Astrocyte (in vitro differentiated cells and primary cell): ENCODE results near the gene IFIT2.

Experiments
- CTCF ChIP-seq: IDR thresholded peaks from 2 replicates; pipeline ENCODE4 v1.5.1; 2011; ENCODE audit warnings: low read depth, mild to moderate bottlenecking, inconsistent platforms, low read length, moderate library complexity; ENCODE audit not compliant: insufficient read depth
- EZH2 ChIP-seq: IDR thresholded peaks from 2 replicates; pipeline ENCODE4 v1.6.1; 2012; ENCODE audit warnings: mild to moderate bottlenecking, low read length, inconsistent platforms; ENCODE audit not compliant: insufficient read depth

- no peak for TF ChIP-seq CTCF
- no peak for TF ChIP-seq EZH2
These were observed 31.7 kb upstream of the IFIT2 start for GRCh38 chr10:89270153-89270483.
